Activated naive CD8-positive, alpha-beta T cell treated with anti-CD3 and anti-CD28 coated beads, Interleukin-2, amount 50 U/mL, for 24 hours (primary cell): Measurements from ENCODE around the gene SMAD3.

Experiments used
- ATAC-seq: fragments of 150-1000 bp; cut with Tn5 transposase; one replicate; pipeline ENCODE4 v1.10.0; 2021
- DNase-seq: peaks from one replicate; pipeline ENCODE4 v3.0.0; 2021
- H3K27ac Mint-ChIP-seq: one replicate; pipeline ENCODE4 v1.8.0; 2021; ENCODE audit warnings: mild to moderate bottlenecking, mixed read lengths
- H3K27me3 Mint-ChIP-seq: one replicate; pipeline ENCODE4 v1.8.0; 2021; ENCODE audit warnings: mixed read lengths
- H3K36me3 Mint-ChIP-seq: one replicate; pipeline ENCODE4 v1.8.0; 2021; ENCODE audit warnings: low read depth, mixed read lengths
- H3K4me1 Mint-ChIP-seq: one replicate; pipeline ENCODE4 v1.8.0; 2021; ENCODE audit warnings: mixed read lengths
- H3K4me3 Mint-ChIP-seq: one replicate; pipeline ENCODE4 v1.8.0; 2021; ENCODE audit warnings: mild to moderate bottlenecking, moderate library complexity, mixed read lengths
- H3K9me3 Mint-ChIP-seq: one replicate; pipeline ENCODE4 v1.8.0; 2021; ENCODE audit warnings: mixed read lengths

SMAD3 gene

GRCh38 chr15:67100801-67101581 lies 35.6 kb downstream of the SMAD3 start:
- H3K4me1 Mint-ChIP-seq, result peaks cover 42% of the 10 kb centered on the region
- no peaks in the 10 kb centered on the region for H3K9me3 Mint-ChIP-seq
- DNase-seq, result peak; percentile 61
- no peak overlapping the region for H3K27ac Mint-ChIP-seq
- no peak overlapping the region for H3K4me3 Mint-ChIP-seq
- no peaks in the 10 kb centered on the region for H3K27me3 Mint-ChIP-seq
- ATAC-seq, result peak; percentile 82
- H3K36me3 Mint-ChIP-seq, result peaks cover 13% of the 10 kb centered on the region

GRCh38 chr15:67101911-67102598 lies 36.7 kb downstream of the SMAD3 start:
- Mint-ChIP-seq H3K4me3 (no peak overlapping the region), H3K27me3 (no peaks in the 10 kb centered on the region), H3K36me3 (peaks cover 11% of the 10 kb centered on the region), H3K27ac (no peak overlapping the region), H3K4me1 (peaks cover 31% of the 10 kb centered on the region), H3K9me3 (no peaks in the 10 kb centered on the region)
- DNase-seq, result no peak
- ATAC-seq, result peak; percentile 62

DNA sequence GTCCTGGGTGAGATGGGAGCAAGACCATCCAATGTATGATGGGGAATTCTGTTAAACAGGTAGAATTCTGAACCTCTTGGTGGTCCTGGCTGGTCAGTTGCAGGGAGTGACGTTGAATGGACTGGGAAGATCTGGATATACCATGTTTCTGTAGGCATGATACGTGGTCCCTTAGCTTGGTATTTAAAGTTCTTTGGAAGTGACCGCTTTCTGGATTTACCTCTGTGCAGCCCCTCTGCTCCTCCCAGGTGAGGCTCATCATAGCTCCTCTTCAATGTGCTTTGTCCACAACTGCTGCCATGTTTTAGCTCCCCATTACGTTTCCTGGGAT lies 37.2 kb downstream of the SMAD3 start:
- H3K4me1 Mint-ChIP-seq, result peaks cover 26% of the 10 kb centered on the region
- H3K4me3 Mint-ChIP-seq, result no peak overlapping the region
- no peak for ATAC-seq
- peaks cover 6% of the 10 kb centered on the region for H3K36me3 Mint-ChIP-seq
- H3K27me3 Mint-ChIP-seq, result no peaks in the 10 kb centered on the region
- no peak overlapping the region for H3K27ac Mint-ChIP-seq
- DNase-seq, result no peak
- H3K9me3 Mint-ChIP-seq, result no peaks in the 10 kb centered on the region

DNA sequence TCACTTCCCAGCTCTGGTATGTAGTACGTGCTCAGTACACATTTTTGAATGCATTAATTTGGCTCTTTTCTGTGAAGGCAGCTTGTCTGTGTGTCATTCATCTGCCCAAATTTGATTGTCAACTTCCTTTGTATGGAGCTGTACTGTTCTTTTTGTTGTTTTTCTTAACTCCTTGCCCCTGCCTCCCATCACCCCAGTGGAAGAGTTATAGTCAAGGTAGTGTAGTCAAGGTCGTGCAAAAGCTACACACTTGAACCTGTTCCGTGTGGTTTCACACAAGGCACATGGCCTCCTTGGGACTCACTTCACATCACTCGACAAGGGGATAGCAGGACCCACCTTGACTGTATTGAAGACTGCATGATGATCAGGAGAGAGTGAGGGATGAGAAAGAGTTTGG lies 37.6 kb downstream of the SMAD3 start:
- DNase-seq, result no peak
- Mint-ChIP-seq H3K4me3 (no peak overlapping the region), H3K27me3 (no peaks in the 10 kb centered on the region), H3K9me3 (no peaks in the 10 kb centered on the region), H3K27ac (no peak overlapping the region), H3K36me3 (peaks cover 3% of the 10 kb centered on the region), H3K4me1 (peaks cover 23% of the 10 kb centered on the region)
- no peak for ATAC-seq

GRCh38 chr15:67103432-67103831 lies 38.0 kb downstream of the SMAD3 start:
- H3K27me3 Mint-ChIP-seq, result no peaks in the 10 kb centered on the region
- H3K4me3 Mint-ChIP-seq, result peak overlapping the region; percentile 37
- DNase-seq (no peak), ATAC-seq (no peak)
- H3K36me3 Mint-ChIP-seq, result peaks cover 2% of the 10 kb centered on the region
- H3K4me1 Mint-ChIP-seq, result peaks cover 23% of the 10 kb centered on the region
- H3K9me3 Mint-ChIP-seq, result no peaks in the 10 kb centered on the region
- no peak overlapping the region for H3K27ac Mint-ChIP-seq

- Mint-ChIP-seq H3K36me3 (peaks cover 2% of the 10 kb centered on the region), H3K27me3 (no peaks in the 10 kb centered on the region), H3K9me3 (no peaks in the 10 kb centered on the region), H3K4me3 (peak overlapping the region; percentile 37), H3K27ac (no peak overlapping the region), H3K4me1 (peaks cover 23% of the 10 kb centered on the region)
- ATAC-seq, result no peak
- no peak for DNase-seq
Observed at GRCh38 chr15:67103869-67104268, 38.5 kb downstream of the SMAD3 start.

DNA sequence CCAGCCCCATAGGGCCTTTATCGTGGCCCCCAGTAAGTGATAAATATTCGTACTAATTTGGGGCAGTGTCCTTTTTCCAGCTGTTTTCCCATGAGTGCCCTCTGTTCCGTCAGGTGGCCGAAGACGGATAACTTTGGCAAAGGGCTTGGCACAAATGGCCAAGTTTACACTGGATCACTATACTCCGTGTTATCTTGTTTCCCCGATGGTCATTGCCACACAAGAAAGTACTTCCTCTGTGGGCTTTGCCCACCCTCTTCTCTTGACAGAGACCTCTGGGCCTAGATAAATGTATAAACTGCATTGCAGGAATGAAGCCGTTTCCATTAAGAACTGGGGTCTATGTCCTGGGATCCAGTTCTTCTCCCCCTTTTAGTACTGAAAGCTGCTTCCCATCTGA lies 39.1 kb downstream of the SMAD3 start:
- ATAC-seq, result no peak
- H3K9me3 Mint-ChIP-seq, result no peaks in the 10 kb centered on the region

GRCh38 chr15:67105065-67105951 lies 39.9 kb downstream of the SMAD3 start:
- Mint-ChIP-seq H3K9me3 (no peaks in the 10 kb centered on the region), H3K36me3 (peaks cover 4% of the 10 kb centered on the region), H3K4me1 (peaks cover 25% of the 10 kb centered on the region), H3K27ac (peak overlapping the region; percentile 50), H3K4me3 (no peak overlapping the region), H3K27me3 (no peaks in the 10 kb centered on the region)
- ATAC-seq (no peak), DNase-seq (no peak)

More for the DNA sequence above, 39.1 kb downstream of the SMAD3 start:
- H3K4me3 Mint-ChIP-seq, result no peak overlapping the region
- peaks cover 23% of the 10 kb centered on the region for H3K4me1 Mint-ChIP-seq
- H3K27me3 Mint-ChIP-seq, result no peaks in the 10 kb centered on the region
- no peak for DNase-seq
- no peak overlapping the region for H3K27ac Mint-ChIP-seq
- peaks cover 2% of the 10 kb centered on the region for H3K36me3 Mint-ChIP-seq

- H3K4me1 Mint-ChIP-seq, result peaks cover 33% of the 10 kb centered on the region
- no peaks in the 10 kb centered on the region for H3K27me3 Mint-ChIP-seq
- peaks cover 9% of the 10 kb centered on the region for H3K36me3 Mint-ChIP-seq
- no peak for DNase-seq
- no peak overlapping the region for H3K4me3 Mint-ChIP-seq
- peaks cover 3% of the 10 kb centered on the region for H3K9me3 Mint-ChIP-seq
- H3K27ac Mint-ChIP-seq, result peak overlapping the region; percentile 50
- ATAC-seq, result no peak
Observed at GRCh38 chr15:67105991-67106763, 40.8 kb downstream of the SMAD3 start.

GRCh38 chr15:67106764-67107013 lies 41.3 kb downstream of the SMAD3 start:
- Mint-ChIP-seq H3K36me3 (peaks cover 14% of the 10 kb centered on the region), H3K4me1 (peaks cover 38% of the 10 kb centered on the region), H3K27ac (peak overlapping the region; percentile 50), H3K4me3 (no peak overlapping the region), H3K9me3 (peaks cover 8% of the 10 kb centered on the region), H3K27me3 (no peaks in the 10 kb centered on the region)
- no peak for ATAC-seq
- DNase-seq, result no peak

- ATAC-seq, result no peak
- no peak overlapping the region for H3K4me3 Mint-ChIP-seq
- H3K36me3 Mint-ChIP-seq, result peaks cover 15% of the 10 kb centered on the region
Observed at GRCh38 chr15:67107014-67107812, 41.8 kb downstream of the SMAD3 start.

DNA sequence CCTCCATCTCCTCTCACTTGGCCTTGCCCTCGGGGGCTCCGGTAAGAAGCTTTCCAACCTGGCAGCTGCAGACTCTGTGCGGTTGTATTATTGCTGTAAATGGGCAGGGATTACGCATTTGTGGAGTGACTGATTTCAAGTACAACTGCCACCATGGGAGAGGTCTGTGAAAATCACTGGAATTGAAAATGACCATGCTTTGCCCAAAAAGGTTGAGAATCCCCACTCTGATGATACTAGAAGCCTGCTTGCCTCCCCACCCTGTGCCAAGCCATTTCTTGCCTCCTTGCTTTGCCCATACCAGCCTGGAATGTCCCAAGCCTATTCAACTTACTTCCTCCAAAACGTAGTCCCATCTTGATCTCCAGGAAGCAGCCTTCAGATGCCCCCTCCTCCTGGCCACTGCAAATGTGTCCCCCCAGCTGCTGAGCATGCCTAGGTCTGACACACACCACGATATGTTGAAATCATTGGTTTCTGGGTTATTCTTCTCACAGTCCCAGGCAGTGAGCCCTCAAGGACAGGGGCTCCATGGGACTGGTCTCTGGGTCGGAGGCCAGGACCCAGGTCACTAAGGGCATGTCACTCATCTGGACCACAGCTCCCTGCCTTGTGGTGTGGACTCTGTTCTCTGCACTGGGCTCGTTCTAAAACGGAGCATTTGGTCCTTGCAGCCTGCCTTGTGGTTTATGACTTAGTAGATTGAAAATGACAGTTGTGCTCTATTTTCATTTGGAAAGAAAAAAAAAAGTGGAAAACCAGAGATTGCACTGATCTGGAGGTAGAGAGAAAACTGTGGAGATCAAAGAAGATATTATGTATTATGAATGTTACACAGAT lies 42.9 kb downstream of the SMAD3 start:
- Mint-ChIP-seq H3K4me3 (no peak overlapping the region), H3K27me3 (no peaks in the 10 kb centered on the region), H3K9me3 (peaks cover 10% of the 10 kb centered on the region), H3K36me3 (peaks cover 15% of the 10 kb centered on the region), H3K4me1 (peaks cover 48% of the 10 kb centered on the region), H3K27ac (peak overlapping the region; percentile 23)
- ATAC-seq (no peak), DNase-seq (no peak)

More at GRCh38 chr15:67107014-67107812, 41.8 kb downstream of the SMAD3 start:
- no peak for DNase-seq
- Mint-ChIP-seq H3K27me3 (no peaks in the 10 kb centered on the region), H3K27ac (peak overlapping the region; percentile 50), H3K4me1 (peaks cover 41% of the 10 kb centered on the region), H3K9me3 (peaks cover 10% of the 10 kb centered on the region)
